KOPT-K1 (cell line): ENCODE data around the gene CCDC120.

Experiments
- H3K27ac ChIP-seq: fragments of 200-600 bp; sonication (generic); 2 replicates; pipeline ENCODE4 v1.5.1; 2016; ENCODE audit warnings: antibody characterized with exemption, mild to moderate bottlenecking, low read depth, low read length; ENCODE audit not compliant: poor library complexity, severe bottlenecking
- H3K36me3 ChIP-seq: fragments of 200-600 bp; sonication (generic); 2 replicates; pipeline ENCODE4 v1.5.1; 2017; ENCODE audit warnings: antibody characterized with exemption, mild to moderate bottlenecking, low read length, moderate library complexity; ENCODE audit not compliant: insufficient read depth
- H3K9me3 ChIP-seq: fragments of 200-600 bp; sonication (generic); 2 replicates; pipeline ENCODE4 v1.5.1; 2017; ENCODE audit warnings: antibody characterized with exemption, low read length, mild to moderate bottlenecking; ENCODE audit not compliant: insufficient read depth, poor library complexity, severe bottlenecking

Gene CCDC120

DNA sequence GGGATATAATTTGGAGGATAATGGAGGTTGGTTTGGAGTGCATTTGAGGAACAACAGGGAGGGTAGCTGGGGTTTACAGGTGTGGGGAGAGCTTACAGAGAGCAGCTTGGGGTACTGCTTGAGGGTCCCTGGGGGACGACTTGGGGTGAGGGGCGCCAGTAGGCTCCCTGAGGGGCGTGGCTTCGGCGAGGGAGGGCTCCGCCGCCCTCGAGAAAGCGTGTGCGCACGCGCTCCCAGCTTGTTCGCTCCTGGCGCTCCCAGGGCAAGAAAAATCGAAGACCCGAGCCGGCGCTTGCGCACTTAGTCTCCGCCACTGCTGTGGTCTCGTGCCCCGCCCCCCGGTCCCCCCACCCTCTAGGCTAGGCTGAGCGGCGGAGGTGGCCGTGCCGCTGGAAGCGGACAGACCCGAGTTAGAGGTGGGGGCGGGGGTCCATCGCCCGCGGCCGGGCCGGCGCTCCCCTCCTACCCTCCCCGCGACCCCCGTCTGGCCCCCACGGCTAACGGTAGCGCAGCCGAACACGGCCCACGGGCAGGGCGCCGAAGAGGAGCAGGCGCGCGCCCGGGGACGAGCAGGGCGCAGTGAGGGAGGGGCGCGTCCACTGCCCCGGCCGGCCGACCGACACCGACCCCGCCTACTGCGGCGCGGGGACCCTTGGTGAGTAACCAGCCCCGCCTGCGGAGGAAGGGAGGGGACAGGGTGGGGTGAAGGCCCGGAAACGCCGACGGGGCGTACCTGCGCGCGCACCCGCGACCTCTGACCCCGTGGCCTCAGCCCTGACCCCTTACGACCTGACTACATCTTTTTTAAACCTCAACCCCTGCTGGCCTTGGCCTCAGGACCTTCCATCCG is 5.4 kb upstream of the CCDC120 start:
- H3K36me3 ChIP-seq, result no peaks in the 10 kb centered on the region; the same call in 1 of the 2 replicates
- no peaks in the 10 kb centered on the region for H3K9me3 ChIP-seq
- peak overlapping the region; percentile 80 for H3K27ac ChIP-seq

DNA sequence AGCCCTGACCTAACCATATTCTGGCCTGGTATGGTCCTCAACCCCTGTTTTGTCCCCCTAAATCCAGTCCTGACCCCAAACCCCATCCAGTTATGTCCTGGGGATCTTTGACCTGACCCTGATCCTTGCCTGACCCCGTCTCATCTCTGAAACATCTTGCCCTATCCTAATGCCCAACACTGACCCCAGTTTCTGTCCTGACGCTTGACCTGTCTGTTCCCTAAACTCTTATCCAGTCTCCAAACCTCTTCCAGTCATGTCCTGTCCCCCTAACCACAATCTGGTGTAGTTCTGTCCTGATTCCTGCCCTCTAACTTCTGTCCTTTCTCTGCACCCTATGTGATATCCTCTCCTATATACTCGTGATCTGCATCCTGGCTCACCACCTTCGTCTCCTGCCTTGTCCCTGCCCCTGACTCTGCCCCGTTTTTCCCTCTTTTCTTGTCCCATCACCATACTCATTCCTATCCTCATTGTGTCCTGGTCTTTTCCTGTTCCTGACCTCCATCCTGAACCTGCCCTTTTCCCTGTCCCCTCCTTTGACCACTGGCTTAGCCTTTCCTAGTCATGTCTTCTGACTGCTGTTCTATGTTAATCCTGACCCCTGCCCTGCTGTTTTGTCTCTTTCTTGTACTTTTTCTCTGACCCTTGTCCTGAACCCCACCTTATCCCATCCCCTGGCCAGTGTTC is 4.6 kb upstream of the CCDC120 start:
- H3K9me3 ChIP-seq, result no peaks in the 10 kb centered on the region
- H3K27ac ChIP-seq, result peak overlapping the region; percentile 80
- H3K36me3 ChIP-seq, result no peaks in the 10 kb centered on the region; the same call in 1 of the 2 replicates

DNA sequence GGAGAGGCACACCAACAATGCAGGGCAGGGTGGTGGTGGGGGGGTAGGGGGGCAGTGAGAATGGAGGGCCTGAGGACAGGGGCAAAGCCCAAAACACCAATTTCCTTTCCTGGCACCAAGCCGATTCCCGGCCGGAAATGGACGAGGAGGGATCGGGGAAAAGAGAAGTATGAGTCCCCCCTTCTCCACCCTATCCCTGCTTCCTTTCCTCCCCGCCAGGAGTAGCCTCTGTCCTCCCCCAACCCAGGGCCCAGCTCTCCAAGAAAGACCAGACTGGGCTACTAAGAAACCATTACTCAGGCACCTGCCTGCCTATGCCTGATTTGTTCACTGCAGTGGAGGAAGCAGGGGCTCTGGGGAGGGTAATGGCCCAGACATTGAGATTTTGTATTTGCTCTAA is 402 bp downstream of the CCDC120 start:
- peaks cover 4% of the 10 kb centered on the region; the same call in 1 of the 2 replicates for H3K36me3 ChIP-seq
- H3K27ac ChIP-seq, result no peak overlapping the region
- no peaks in the 10 kb centered on the region for H3K9me3 ChIP-seq

DNA sequence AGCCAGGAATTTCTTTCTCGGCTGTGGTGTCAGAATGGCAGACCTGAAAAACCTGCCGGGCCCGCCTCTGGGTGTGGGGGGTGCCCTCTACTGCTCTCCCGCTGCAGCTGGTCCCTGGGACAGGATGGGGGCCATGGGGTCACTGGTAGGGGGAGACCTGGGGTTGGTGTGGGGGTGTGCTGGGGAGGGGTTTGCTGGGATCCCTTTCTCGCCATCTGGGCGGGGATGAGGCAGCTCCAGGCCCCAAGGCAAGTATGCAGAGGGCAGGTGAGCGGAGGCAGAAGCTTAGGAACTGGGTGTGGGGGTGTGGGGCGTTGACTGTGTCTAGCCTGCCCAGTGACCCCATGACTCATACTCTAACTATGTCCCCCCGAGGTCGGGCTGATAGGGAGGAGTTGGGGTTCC is 884 bp downstream of the CCDC120 start:
- peaks cover 4% of the 10 kb centered on the region; the same call in 1 of the 2 replicates for H3K36me3 ChIP-seq
- H3K27ac ChIP-seq, result no peak overlapping the region
- no peaks in the 10 kb centered on the region for H3K9me3 ChIP-seq

DNA sequence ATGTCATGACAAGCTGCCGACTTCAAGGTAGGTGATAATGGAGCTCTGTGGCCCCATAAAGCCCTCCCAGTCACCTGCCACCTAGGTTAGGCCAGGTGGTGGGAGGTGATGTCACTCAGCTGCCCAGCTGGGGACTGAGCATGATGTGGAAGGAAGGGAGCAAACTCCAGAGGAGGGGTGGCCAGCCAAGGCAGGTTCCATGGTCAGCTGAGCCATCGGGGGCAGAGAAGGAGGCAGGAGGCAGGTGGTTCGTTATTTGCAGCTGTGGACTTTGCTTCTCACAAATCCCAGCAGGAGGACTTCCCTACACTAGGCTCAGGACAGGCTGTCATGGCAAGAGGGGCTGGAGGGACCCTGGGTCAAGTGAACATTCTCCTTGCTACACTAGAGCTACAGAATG is 2.1 kb downstream of the CCDC120 start:
- Histone ChIP-seq H3K9me3 (no peaks in the 10 kb centered on the region), H3K27ac (no peak overlapping the region), H3K36me3 (peaks cover 6% of the 10 kb centered on the region; the same call in 1 of the 2 replicates)

DNA sequence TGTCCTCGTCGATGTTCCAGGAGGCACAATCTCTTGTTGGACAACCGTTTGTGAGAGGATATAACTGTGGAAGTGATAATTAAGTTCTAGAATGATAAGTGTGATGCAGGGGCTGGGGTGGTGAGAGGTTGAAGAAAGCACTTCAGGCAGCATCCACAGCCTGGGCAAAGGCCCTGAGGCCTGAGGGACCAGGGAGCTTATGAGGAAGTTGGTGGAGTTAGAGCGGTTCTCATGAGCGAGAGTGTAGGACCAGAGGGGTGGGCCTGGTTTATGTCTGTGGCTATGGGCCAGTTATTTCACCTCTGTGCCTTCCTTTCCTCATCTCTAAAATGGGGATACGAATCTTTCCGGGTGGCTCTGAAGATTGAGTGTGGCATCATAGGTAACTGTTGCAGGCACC is 2.7 kb downstream of the CCDC120 start:
- peaks cover 11% of the 10 kb centered on the region; the same call in 1 of the 2 replicates for H3K36me3 ChIP-seq
- H3K9me3 ChIP-seq, result no peaks in the 10 kb centered on the region
- no peak overlapping the region for H3K27ac ChIP-seq

DNA sequence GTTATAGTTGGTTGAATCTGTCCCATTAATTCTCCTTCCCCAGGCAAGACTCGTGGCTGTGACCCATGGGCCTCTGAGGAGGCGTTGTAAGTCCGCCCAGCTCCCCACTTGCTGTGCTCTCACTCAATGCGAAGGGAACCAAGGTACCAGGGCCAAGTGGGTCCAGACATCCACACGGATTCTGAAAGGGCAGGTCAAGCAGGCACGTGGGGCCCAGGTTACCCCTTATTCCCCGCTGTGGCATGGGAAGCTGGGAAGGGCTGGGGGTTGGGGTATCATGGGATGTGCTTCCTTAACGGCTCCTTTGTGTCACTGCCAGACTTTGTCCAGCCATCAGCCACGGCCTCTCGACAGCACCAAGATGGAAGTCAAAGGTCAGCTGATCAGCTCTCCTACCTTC is 3.1 kb downstream of the CCDC120 start:
- Histone ChIP-seq H3K36me3 (peaks cover 11% of the 10 kb centered on the region; the same call in 1 of the 2 replicates), H3K9me3 (no peaks in the 10 kb centered on the region), H3K27ac (no peak overlapping the region)

DNA sequence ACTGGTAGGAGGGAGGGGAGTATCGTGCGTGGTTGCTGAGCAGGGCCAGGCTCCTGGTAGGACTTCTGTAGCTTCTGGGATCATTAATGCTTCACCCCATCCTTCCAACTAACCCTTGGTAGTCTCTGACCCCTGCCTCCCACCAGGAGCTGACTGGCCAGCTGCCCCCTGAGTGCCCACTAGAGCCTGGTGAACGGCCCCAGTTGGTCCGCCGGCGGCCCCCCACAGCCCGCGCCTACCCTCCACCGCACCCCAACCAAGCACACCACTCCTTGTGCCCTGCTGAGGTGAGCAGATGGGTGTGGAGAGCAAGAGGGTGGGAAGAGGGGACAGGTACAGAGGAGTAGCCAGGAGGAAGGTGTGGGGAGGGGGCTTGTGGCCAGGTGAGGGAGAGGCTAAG is 4.9 kb downstream of the CCDC120 start:
- Histone ChIP-seq H3K27ac (no peak overlapping the region), H3K9me3 (no peaks in the 10 kb centered on the region), H3K36me3 (peaks cover 11% of the 10 kb centered on the region; the same call in 1 of the 2 replicates)

DNA sequence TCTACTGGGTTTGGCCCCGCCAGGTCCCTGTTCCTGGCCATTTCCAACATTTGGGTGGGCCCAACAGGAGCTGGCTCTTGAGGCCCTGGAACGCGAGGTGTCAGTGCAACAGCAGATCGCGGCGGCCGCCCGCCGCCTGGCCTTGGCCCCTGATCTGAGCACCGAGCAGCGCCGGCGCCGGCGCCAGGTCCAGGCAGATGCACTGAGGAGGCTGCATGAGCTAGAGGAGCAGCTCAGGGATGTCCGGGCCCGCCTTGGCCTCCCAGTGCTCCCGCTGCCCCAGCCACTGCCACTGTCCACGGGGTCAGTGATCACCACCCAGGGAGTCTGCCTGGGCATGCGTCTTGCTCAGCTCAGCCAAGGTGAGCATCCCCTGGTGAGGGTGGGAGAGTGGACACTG is 5.5 kb downstream of the CCDC120 start:
- Histone ChIP-seq H3K9me3 (no peaks in the 10 kb centered on the region), H3K36me3 (peaks cover 11% of the 10 kb centered on the region; the same call in 1 of the 2 replicates), H3K27ac (no peak overlapping the region)

DNA sequence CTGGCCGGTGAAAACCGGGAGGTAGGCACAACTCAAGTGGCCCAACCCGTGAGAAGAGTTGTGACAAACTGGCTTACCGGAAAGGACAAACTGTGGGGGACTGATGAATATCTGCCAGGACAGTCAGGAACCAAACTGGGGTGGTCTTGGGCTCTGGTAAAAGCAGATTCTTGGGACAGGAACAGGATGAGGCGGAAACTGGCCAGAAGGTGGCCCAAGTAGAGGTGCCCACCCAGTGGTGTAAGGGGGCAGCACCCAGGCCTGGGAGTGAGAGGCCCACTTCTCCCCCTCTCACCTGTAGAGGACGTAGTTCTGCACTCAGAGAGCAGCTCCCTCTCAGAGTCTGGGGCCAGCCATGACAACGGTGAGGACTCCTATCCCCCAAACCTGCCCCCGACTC is 5.9 kb downstream of the CCDC120 start:
- no peak overlapping the region for H3K27ac ChIP-seq
- no peaks in the 10 kb centered on the region for H3K9me3 ChIP-seq
- peaks cover 11% of the 10 kb centered on the region; the same call in 1 of the 2 replicates for H3K36me3 ChIP-seq

DNA sequence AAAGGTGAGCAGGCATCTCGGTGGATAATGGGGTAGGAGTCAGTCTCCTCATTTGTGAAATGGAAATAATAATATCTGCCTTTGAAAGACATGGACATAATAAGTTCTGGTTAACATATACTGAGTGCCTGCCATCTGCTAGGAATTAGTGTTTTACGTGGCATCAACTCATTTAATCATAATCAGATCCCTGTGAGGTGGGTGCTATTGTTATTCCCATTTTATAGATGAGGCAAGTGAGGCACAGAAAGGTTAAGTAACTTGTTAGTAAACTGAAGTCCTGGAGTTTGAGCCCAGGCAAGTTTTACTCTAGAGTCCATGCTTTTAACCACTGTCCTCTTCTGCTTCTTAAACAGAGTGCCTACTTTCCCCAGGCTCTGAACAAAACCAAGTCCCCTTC is 7.5 kb downstream of the CCDC120 start:
- H3K9me3 ChIP-seq, result no peaks in the 10 kb centered on the region
- no peak overlapping the region for H3K27ac ChIP-seq
- peaks cover 11% of the 10 kb centered on the region; the same call in 1 of the 2 replicates for H3K36me3 ChIP-seq

DNA sequence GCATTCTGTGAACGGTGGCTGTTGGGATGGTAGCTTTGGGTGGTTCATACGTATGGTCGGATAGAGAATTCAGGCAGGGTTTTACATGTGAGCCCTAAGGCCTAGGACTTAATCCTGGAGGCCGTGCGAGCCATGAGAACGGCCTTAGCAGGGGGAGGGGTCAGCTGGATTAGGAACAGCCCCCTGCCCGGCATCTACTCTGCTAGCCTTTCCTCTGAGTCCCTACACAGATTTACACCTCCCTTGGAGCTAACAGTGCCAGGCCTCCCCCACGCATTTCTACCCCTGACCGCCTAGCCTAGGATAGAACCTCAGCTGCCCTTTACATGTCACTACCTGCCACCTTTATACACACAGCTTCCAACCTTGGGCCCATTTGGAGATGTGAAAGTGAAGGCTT is 7.9 kb downstream of the CCDC120 start:
- Histone ChIP-seq H3K9me3 (no peaks in the 10 kb centered on the region), H3K27ac (no peak overlapping the region), H3K36me3 (peaks cover 11% of the 10 kb centered on the region; the same call in 1 of the 2 replicates)

DNA sequence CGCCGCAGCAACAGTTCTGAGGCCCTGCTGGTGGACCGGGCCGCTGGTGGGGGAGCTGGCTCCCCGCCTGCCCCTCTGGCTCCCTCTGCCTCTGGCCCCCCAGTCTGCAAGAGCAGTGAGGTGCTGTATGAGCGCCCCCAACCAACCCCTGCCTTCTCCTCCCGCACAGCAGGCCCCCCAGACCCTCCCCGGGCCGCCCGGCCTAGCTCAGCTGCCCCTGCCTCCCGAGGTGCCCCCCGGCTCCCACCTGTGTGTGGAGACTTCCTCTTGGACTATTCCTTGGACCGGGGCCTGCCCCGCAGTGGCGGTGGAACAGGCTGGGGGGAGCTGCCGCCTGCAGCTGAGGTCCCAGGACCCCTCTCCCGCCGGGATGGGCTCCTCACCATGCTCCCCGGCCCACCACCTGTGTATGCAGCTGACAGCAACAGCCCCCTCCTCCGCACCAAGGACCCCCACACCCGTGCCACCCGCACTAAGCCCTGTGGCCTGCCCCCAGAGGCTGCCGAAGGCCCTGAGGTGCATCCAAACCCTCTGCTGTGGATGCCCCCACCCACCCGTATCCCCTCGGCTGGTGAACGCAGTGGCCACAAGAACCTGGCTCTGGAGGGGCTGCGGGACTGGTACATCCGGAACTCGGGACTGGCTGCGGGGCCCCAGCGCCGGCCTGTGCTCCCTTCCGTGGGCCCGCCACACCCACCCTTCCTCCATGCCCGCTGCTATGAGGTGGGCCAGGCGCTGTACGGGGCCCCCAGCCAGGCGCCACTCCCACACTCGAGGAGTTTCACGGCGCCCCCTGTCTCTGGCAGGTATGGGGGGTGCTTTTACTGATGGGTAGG is 8.7 kb downstream of the CCDC120 start:
- Histone ChIP-seq H3K36me3 (peaks cover 11% of the 10 kb centered on the region; the same call in 1 of the 2 replicates), H3K27ac (no peak overlapping the region), H3K9me3 (no peaks in the 10 kb centered on the region)

DNA sequence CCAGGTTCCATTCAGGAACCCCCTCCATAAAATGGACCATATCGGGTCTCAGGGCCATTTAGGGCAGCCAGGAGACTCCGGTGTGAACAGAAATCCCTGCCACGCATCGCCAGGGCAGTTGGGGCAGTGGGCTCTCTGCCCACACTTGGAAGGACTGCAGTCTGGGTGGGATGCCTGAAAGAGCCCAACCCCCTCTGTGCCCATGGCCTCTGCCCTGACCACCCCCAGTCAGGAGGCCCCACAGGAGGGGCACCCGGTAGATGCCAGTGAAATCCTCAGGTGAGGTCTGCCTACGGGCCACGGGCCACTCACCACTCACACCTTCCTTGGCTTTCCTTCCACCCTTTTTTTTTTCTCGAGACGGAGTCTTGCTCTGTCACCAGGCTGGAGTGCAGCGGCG is 10.2 kb downstream of the CCDC120 start:
- Histone ChIP-seq H3K9me3 (no peaks in the 10 kb centered on the region), H3K27ac (no peak overlapping the region), H3K36me3 (peaks cover 7% of the 10 kb centered on the region; the same call in 1 of the 2 replicates)

DNA sequence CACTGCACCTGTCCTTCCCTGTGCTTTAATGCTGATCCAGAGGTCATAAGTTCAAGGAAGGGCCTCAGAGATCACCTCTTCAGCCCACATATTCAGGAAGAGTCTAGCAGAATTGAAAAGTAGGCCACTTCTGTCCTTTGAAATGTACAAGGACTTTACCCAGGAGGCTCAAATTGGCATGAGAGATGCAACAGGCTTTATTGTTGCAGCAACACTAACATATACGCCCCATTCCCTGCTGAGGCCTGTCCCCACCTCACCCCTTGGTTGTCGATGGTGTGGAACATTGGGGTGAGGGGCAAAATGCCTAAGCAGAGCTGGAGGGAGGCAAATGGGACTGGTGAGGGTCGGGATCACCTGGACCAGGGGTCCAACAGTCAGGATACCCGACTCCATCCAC is 12.2 kb downstream of the CCDC120 start:
- Histone ChIP-seq H3K9me3 (no peaks in the 10 kb centered on the region), H3K27ac (no peak overlapping the region)

More for the DNA sequence above, 12.2 kb downstream of the CCDC120 start:
- H3K36me3 ChIP-seq, result peaks cover 4% of the 10 kb centered on the region; the same call in 1 of the 2 replicates
